Endothelial cell of hepatic sinusoid (primary cell): ENCODE results near the gene SLIT1.

Experiments
- in situ Hi-C: cut with HindIII; loops from 2 replicates; pipeline ENCODE4 v1.10.0; 2017; ENCODE audit warnings: low sequenced_read_pairs

The SLIT1 gene

DNA sequence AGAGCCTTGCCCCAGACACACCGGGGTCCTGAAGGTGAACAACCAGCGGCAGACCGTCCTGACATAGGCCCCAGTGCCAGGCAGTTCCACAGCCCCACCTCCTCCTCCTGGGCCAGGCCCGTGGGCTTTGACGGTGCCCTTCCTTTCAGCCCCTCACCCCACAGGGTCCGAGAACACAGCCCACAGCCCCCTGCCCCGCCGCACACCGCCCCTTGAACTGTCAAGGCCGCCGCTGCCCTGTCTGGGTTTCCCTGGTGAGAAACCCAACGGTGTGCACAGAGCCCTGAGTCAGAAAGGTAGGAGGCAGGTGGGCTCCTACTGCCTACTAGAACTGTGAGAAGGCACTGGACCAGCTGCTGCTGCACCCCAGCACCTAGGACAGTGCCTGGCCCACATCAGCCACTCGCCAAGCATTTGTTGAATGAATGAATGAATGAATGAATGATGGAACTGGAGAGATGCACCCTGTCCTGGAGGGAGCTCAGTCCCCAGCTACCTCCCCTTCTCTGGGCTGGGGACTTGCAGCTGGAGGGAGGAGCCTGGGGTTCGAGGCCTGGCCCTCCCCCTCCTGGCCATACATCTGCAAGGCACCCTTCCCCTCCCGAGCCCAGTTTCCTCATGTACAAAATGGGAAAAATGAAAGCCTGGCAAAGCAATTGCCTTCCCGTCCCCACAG, 117.9 kb downstream of the SLIT1 start:
- in situ Hi-C loops = no loop called here

DNA sequence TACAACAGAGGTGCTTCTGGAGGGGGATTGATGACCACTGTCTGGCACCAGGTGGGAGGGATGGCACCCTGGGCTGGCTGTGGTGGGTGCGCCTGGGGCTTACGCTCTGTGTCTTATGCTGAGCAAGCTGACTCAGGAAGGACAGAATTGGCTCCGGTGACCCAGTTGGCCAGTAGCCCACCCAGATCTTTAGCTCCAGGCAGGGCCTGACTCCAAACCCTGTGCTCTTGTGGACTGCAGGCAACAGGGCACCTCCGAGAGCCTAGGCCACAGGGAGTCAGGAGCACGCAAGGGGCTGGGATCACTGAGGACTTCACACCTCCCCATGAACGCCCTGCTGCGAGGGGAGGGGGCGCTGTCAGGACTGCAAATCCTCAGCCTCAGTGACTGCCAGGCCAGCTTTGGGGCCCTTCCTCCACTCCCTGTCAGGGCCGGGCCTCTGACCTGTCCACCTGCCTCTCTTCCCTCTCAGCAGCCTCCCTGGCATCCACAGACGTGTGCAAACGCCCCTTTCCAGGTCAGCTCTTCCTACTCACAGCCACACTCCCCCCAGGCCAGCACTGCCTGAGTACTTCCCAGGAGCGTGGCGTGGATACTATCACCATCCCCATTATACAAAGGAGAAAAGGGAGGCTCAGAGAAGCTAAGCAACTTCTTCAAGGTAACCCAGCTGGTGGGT, 118.7 kb downstream of the SLIT1 start:
- in situ Hi-C loops = no loop called here

DNA sequence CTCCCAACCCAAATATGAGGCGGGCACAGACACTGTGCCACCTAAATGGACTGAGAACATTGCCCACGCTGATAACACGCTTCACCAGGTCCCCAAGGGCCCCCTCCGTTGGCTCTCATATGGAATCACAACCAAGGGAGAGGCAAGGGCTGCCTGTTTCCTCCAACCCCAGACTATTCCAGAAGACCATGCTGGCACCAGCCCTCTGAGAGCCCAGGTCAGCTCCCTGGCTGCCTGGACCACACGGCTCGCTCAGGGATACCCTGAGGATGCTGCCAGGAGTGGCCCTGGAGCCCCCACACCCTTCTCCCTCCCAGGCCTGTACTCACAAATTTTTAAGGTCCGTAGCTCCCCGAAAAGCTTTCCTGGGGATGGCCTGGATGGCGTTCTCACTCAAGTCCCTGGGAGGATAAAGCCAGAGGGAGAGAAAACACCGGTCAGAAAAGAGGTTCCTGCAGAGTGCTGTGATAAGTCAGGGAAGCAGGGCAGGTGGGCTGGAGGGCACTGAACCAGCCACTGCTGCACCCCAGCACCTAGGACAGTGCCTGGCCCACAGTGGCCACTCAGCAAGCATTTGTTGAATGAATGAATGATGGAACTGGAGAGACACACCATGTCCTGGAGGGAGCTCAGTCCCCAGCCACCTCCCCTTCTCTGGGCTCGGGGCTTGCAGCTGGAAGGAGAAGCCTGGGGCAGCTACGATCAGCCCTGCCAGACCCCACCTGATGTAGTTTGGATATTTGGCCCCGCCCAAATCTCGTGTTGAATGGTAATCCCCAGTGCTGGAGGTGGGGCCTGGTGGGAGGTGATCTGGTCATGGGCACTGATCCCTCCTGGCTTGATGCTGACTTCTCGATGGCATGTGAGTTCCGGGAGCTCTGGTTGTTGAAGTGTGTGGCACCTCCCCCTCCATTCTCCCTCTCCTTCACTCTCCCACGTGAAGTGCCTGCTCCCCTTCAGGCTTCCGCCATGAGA, 119.8 kb downstream of the SLIT1 start:
- in situ Hi-C loops = no loop called here

DNA sequence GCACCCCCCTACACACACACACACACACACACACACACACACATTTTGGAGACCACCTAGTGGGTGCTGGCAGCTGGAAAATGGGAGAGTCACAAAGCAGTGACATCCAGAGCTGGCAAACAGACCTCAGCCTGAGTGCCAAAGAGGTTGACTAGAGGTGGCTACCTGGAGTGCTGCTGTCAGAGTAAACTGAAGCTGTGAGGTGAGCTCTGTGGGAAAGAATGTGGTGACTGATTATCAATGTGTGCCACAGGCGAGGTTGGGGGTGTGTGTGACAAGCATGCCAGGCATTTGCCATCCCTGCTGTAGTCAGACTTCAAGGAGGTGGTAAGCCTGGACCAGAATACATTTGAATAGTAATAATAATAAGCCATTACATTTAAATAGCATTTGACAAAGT, 120.6 kb downstream of the SLIT1 start:
- in situ Hi-C loops = no loop called here

DNA sequence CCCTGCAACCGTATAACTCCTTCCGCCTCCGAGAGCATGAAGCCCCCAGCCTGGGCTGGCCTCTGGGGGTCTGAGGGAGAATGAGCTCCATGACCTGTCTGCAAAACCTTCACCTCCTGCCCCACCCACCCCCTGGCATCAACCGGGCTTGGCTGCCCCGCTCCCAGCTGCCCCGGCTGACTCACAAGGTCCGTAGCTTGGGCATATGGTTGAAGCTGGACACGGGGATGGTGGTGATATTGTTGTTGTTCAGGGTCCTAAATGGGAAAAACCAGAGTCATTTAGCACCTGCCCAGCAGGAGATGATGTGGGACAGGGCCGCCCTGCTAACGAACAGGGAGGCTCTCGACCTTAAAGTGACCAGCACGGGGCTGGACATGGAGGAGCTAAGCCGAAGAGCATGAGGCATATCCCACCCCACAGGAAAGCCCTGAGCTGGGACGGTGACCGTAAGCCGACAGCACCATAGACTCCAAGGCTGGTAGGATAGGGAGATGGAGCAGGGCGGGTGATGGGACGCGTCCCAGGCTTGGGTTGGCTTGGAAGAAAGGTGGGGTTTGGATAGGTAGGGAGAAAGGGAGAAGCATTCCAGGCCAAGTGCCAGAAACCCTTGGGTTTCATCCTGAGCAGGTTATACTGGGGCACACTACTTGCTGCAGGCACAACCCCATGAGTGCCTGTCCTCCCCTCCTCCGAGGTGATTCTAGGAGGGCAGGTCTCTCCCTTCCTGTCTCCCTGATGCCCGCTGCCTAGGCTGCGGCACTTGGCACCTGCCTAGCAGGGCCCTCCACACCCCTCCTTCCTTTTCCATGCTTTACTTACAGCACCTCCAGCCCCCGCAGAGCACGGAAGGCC, 121.5 kb downstream of the SLIT1 start:
- in situ Hi-C loops = no loop called here

DNA sequence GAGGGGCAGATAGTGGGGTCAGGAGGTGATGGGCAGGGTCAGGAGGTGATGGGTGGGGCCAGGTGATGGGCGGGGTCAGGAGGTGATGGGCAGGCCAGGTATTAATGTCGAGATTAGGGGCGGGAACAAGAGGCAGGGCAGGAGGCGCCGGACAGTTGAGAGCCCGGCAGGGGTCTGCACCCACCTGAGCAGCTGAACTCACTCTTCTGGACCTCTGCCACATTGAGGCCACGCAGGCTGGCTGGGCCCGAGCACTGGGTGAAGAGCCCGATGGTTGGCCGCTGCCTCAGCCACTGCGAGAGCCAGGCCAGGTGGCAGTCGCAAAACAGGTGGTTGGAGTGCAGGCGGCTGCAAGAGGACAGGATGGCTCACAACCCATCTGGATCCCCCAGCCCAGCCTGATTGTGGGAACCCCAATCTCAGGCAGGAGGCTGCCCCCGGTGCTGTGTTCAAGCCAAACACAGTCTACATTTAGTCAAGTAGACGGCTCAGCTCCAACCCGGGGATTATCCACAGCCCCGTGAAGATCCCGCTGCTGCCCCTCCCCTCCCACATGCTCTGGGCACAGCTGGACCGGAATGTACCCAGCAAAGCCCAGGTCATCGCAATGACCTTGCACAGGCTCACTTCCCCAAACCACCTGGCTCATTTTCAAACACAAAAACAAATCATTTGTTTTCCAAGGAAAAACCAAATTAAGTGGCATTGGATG, 122.3 kb downstream of the SLIT1 start:
- in situ Hi-C loops = no loop called here

DNA sequence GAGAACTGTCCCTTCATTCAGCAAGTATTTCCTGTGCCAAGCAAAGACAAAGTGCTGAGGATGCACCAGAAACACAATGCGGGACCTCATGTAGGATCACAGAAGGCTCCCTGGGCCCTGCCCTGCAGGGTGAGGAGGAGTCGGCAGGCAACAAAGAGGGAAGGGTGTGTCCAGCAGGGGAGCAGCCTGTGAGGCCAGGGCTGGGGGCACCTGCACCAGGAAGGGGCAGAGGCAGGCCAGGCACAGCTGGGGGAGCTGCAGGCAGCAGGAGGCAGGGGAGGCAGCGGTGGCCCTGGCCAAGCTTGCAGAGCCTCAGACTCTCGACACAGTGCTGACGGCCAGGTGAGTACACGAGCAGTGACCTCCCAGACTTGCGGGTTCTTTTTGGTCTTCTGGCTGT, 123.3 kb downstream of the SLIT1 start:
- in situ Hi-C loops = no loop called here

GRCh38 chr10:97062046-97062445, 123.7 kb downstream of the SLIT1 start:
- in situ Hi-C loops = no loop called here

- in situ Hi-C loops = no loop called here
These were observed 124.3 kb downstream of the SLIT1 start for GRCh38 chr10:97061423-97061822.

DNA sequence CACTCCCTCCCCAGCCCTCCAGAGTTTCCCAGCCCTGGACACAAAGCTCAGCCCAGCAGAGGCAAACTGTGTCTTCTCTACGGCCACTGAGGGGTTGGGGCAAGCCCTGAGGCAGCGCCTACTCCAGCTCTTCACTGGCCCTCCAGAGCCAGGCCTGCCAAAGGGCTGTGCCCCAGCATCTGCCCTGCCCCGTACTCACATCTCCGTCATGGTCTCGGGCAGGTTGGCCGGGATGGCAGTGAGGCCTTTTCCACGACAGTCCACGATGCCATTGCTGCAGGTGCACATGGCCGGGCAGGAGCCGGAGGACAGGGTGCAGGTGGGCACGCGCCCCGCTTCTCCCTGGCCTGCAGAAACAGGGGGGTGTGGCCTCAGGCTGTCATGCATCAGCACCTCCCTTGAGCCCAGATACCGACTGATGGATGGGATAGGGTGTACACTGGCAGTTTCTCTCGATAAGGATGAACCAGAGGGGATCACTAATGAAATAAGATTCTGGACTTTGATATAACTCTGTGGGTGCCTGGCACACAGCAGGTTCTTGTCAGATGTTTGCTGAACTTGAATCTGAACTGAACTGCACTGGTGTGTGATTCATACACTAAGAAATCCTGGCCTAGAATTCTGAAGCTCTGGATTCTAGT, 125.2 kb downstream of the SLIT1 start:
- in situ Hi-C loops = no loop called here

- in situ Hi-C loops = no loop called here
These were observed 125.9 kb downstream of the SLIT1 start for GRCh38 chr10:97059872-97060205.

GRCh38 chr10:97059006-97059871, 126.5 kb downstream of the SLIT1 start:
- in situ Hi-C loops = no loop called here

GRCh38 chr10:97058521-97058920, 127.2 kb downstream of the SLIT1 start:
- in situ Hi-C loops = no loop called here

DNA sequence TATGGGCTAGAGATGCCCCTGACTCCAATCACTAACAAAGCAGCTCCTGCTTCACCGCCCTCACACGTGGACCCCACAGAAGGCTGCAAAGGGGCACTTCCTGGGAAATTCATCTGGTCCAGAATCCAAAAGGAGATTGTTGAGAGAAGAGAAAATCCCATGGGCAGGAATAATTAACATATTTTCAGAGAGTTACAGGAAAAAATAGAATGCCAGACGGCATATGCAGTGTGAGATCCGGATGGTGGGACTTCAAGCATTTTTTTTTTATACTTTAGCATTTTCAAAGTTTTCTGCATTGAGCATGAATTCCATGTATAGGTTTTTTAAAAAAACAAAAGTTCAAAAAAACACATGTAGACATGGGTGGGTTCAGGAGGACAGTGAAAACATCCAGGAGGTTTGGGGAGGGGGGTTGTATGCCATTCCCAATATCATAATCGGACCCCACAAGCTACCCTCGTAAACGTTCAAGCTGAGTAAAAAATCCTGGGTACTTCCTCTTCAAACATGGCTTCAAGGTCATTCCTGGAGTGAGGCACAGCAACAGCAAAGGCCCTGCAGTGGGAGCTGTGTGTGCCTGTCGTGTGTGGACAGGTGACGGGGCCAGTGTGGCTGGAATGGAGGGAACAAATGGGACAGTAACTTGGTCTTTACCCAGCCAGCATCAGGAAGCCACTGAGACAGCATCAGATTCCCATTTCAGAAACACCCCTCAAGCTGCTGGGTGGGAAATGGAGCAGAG, 128.1 kb downstream of the SLIT1 start:
- in situ Hi-C loops = no loop called here

DNA sequence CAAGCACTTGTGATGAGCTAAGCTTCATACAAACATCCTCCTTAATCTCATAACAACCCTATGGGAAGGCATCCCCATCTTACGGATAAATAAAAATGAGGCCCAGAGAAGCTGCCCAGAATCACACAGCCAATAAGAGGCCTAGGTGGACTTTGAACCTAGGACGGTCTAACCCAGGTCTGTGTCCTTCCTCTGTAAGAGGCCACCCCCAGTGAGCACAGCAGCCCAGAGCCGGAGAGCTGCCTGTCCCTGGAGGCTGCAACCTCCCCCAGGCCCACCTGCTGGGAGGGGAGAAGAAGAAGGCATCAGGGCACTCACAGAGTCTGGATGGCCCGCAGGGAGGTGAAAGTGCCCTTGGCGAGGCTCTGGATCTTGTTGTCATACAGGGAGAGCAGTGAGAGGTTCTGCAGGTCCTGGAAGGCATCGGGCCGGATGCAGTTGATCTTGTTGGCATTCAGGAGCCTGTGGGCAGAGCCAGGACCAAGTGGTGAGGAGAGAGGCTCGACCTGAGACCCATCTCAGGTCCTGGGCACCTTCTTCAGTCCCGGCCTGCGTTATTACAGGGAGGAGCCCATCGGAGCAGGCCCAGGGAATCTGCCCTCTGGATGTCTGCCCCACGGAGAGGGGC, 129.6 kb downstream of the SLIT1 start:
- in situ Hi-C loops = no loop called here

DNA sequence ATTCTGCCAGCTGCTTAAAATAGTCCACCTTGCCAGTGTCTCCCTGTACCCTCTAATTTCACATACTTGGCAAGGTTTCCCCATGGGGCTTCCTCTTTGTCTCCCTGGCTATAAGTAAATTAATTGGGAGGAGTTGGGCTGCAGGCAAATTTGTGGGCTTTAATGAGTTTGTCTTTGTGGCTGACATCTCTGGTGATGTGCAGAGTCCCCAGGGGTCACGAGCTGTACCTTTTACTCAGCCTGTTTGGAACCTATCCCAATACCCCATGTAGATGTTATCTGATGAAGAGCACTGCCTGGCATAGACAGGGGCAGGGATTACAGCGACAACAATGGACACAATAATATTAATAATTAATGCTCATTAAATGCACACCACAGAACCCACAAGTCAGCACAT, 132.5 kb downstream of the SLIT1 start:
- in situ Hi-C loops = no loop called here

DNA sequence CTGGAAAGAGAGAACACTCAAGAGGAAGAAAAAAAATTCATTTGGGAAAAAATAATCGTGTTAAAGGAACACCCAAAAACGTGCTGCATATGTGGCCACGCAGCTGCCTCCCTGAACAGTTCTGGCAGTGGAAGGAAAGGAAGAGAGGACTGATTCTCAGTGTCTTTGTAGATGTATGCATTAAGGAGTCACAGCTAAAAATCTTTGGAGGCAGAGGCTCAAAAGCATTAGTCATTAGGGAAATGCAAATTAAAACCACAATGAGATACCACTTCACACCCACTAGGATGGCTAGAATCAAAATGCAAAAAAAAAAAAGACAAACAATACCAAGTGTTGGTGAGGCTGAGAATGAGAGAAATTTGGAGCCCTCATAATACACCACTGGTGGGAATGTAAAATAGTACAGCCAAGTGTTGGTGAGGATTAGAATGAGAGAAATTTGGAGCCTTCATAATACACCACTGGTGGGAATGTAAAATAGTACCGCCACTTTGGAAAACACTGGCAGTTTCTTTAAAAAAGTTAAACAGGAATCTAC, 134.7 kb downstream of the SLIT1 start:
- in situ Hi-C loops = no loop called here
